Measurements from ENCODE around the gene RBM47. TPM values are rescaled to one million over a fixed set of nuclear protein-coding genes. Genes with fewer than 3 reads are reported as not detected.

The RBM47 gene
- total RNA-seq, 2 experiments from 2014 or later: 0.27 to 0.92 TPM

GRCh38 chr4:40662962-40663604 lies 33.4 kb upstream of the RBM47 start:
- Histone ChIP-seq H3K36me3 (ENCODE audit: insufficient read depth, low read length) (no peaks in the 10 kb centered on the region), H3K27ac (ENCODE audit: low read depth in 1 of 2, low read length in 2 of 2) (no peak overlapping the region), H3K4me1 (ENCODE audit: insufficient read depth, low read length) (no peaks in the 10 kb centered on the region), H3K27me3 (ENCODE audit: control insufficient read depth in 1 of 2, insufficient read depth in 2 of 2, low read length in 2 of 2) (no peaks in the 10 kb centered on the region), H3K9me3 (ENCODE audit: control insufficient read depth in 1 of 2, insufficient read depth in 1 of 2, low read length in 2 of 2) (no peaks in the 10 kb centered on the region), H3K4me3 (ENCODE audit: low read length) (no peak overlapping the region)
- no peaks in the 10 kb centered on the region for H3K9me3 Mint-ChIP-seq
- DNase-seq: no peak
- ChIA-PET POLR2A (no interaction called here), CTCF (interaction anchor here (0.5 kb wide), 1 partner anchor 1409 kb away, joined by 3 read pairs; no protein-coding TSS in a partner anchor)
- no peak for ATAC-seq (ENCODE audit: poor library complexity)
- H3K27ac Mint-ChIP-seq: no peak overlapping the region
- no peaks in the 10 kb centered on the region for H3K27me3 Mint-ChIP-seq
- no peaks in the 10 kb centered on the region for H3K36me3 Mint-ChIP-seq (ENCODE audit: low read depth)
- no peak overlapping the region for H3K4me3 Mint-ChIP-seq
- intact Hi-C loops (cut with DNase I, micrococcal nuclease): no loop called here
- no peak for TF ChIP-seq CTCF (IDR thresholded peaks at IDR 0.05)
- no peaks in the 10 kb centered on the region for H3K4me1 Mint-ChIP-seq (ENCODE audit: low read depth)

GRCh38 chr4:40661803-40662202 lies 32.1 kb upstream of the RBM47 start:
- Mint-ChIP-seq H3K27ac (no peak overlapping the region), H3K27me3 (no peaks in the 10 kb centered on the region), H3K9me3 (no peaks in the 10 kb centered on the region), H3K36me3 (ENCODE audit: low read depth) (no peaks in the 10 kb centered on the region), H3K4me3 (no peak overlapping the region), H3K4me1 (ENCODE audit: low read depth) (no peaks in the 10 kb centered on the region)
- ATAC-seq (ENCODE audit: poor library complexity) (no peak), DNase-seq (no peak)
- POLR2A ChIA-PET: no interaction called here
- H3K27ac ChIP-seq (ENCODE audit: low read depth in 1 of 2, low read length in 2 of 2): no peak overlapping the region
- intact Hi-C loops (cut with DNase I, micrococcal nuclease): no loop called here
- H3K27me3 ChIP-seq (ENCODE audit: control insufficient read depth in 1 of 2, insufficient read depth in 2 of 2, low read length in 2 of 2): no peaks in the 10 kb centered on the region
- H3K9me3 ChIP-seq (ENCODE audit: control insufficient read depth in 1 of 2, insufficient read depth in 1 of 2, low read length in 2 of 2): no peaks in the 10 kb centered on the region
- no peaks in the 10 kb centered on the region for H3K36me3 ChIP-seq (ENCODE audit: insufficient read depth, low read length)
- no peaks in the 10 kb centered on the region for H3K4me1 ChIP-seq (ENCODE audit: insufficient read depth, low read length)
- CTCF ChIA-PET: no interaction called here
- no peak for TF ChIP-seq CTCF (IDR thresholded peaks at IDR 0.05)
- no peak overlapping the region for H3K4me3 ChIP-seq (ENCODE audit: low read length)

- ATAC-seq (ENCODE audit: poor library complexity) (no peak), DNase-seq (peak in 1 of 14 experiments; percentile 11)
- TF ChIP-seq CTCF (IDR thresholded peaks at IDR 0.05): no peak
- no peak overlapping the region for H3K4me3 ChIP-seq (ENCODE audit: low read length)
- no peaks in the 10 kb centered on the region for H3K27me3 Mint-ChIP-seq
- no peak overlapping the region for H3K27ac ChIP-seq (ENCODE audit: low read depth in 1 of 2, low read length in 2 of 2)
- H3K27ac Mint-ChIP-seq: no peak overlapping the region
- H3K9me3 Mint-ChIP-seq: no peaks in the 10 kb centered on the region
- no peaks in the 10 kb centered on the region for H3K9me3 ChIP-seq (ENCODE audit: control insufficient read depth in 1 of 2, insufficient read depth in 1 of 2, low read length in 2 of 2)
- H3K36me3 ChIP-seq (ENCODE audit: insufficient read depth, low read length): no peaks in the 10 kb centered on the region
- H3K4me1 ChIP-seq (ENCODE audit: insufficient read depth, low read length): no peaks in the 10 kb centered on the region
- H3K4me1 Mint-ChIP-seq (ENCODE audit: low read depth): no peaks in the 10 kb centered on the region
- CTCF ChIA-PET: interaction anchor here (0.9 kb wide), 1 partner anchor 196 kb away, joined by 4 read pairs; no protein-coding TSS in a partner anchor
- intact Hi-C loops (cut with DNase I, micrococcal nuclease): no loop called here
- POLR2A ChIA-PET: no interaction called here
- no peak overlapping the region for H3K4me3 Mint-ChIP-seq
- H3K36me3 Mint-ChIP-seq (ENCODE audit: low read depth): no peaks in the 10 kb centered on the region
- no peaks in the 10 kb centered on the region for H3K27me3 ChIP-seq (ENCODE audit: control insufficient read depth in 1 of 2, insufficient read depth in 2 of 2, low read length in 2 of 2)
Observed at GRCh38 chr4:40656201-40656863, 26.7 kb upstream of the RBM47 start.

Measured in CD4-positive, alpha-beta T cell (primary cell).